GM18526 (cell line): Measurements from ENCODE around the gene DLG2.

Experiments used
- POLR2A ChIP-seq: IDR thresholded peaks from 3 replicates; pipeline ENCODE4 v1.6.1; 2011; ENCODE audit not compliant: insufficient read length; ENCODE audit errors: extremely low read depth

The DLG2 gene

GRCh38 chr11:83922953-83923352 is 1704.2 kb downstream of the DLG2 start:
- TF ChIP-seq POLR2A = no peak

GRCh38 chr11:83922318-83922717 is 1704.8 kb downstream of the DLG2 start:
- no peak for TF ChIP-seq POLR2A

GRCh38 chr11:83921447-83922192 is 1705.5 kb downstream of the DLG2 start:
- TF ChIP-seq POLR2A = no peak

GRCh38 chr11:83918476-83918875 is 1708.7 kb downstream of the DLG2 start:
- TF ChIP-seq POLR2A = no peak

- TF ChIP-seq POLR2A = no peak
Measured at GRCh38 chr11:83914995-83915394, 1712.1 kb downstream of the DLG2 start.

- TF ChIP-seq POLR2A = no peak
Measured at GRCh38 chr11:83909579-83910534, 1717.3 kb downstream of the DLG2 start.

GRCh38 chr11:83908298-83908856 is 1718.8 kb downstream of the DLG2 start:
- no peak for TF ChIP-seq POLR2A

- TF ChIP-seq POLR2A = no peak
Measured at GRCh38 chr11:83895516-83895915, 1731.6 kb downstream of the DLG2 start.

GRCh38 chr11:83881428-83881827 is 1745.7 kb downstream of the DLG2 start:
- TF ChIP-seq POLR2A = no peak

GRCh38 chr11:83871054-83871453 is 1756.1 kb downstream of the DLG2 start:
- no peak for TF ChIP-seq POLR2A

GRCh38 chr11:83866655-83867054 is 1760.5 kb downstream of the DLG2 start:
- TF ChIP-seq POLR2A = no peak

GRCh38 chr11:83865636-83866461 is 1761.3 kb downstream of the DLG2 start:
- no peak for TF ChIP-seq POLR2A

- no peak for TF ChIP-seq POLR2A
Measured at GRCh38 chr11:83864412-83865057, 1762.6 kb downstream of the DLG2 start.

- no peak for TF ChIP-seq POLR2A
Measured at GRCh38 chr11:83863272-83863671, 1763.9 kb downstream of the DLG2 start.
